Measurements from ENCODE around the gene CMIP. TPM values are rescaled to one million over a fixed set of nuclear protein-coding genes. Genes with fewer than 3 reads are reported as not detected.
"Not testable (repeated sequence)": the region's sequence is repeated elsewhere in the genome, so short reads cannot be mapped to it uniquely, and the experiment has no call there.

The CMIP gene
- total RNA-seq, 1 experiment from 2014 or later, result 1.4 TPM

DNA sequence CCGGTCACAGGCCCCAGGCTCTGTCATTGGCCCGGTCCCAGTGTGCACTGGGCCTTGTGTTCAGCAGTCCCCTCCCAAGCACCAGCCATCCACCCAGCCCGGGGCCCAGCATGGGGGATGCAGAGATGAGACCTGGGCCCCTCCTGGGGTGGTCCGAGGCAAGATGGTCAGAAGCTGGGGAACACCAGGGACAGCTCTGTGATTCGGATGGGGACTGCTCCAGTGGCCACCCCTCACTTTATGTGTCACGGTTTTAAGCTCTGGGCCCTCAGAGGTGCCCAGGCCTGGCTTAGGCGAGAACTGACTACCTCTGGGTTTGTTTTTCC, 242.5 kb downstream of the CMIP start:
- Histone ChIP-seq H3K4me3 (no peak overlapping the region), H3K27me3 (no peaks in the 10 kb centered on the region), H3K9me3 (no peaks in the 10 kb centered on the region), H3K36me3 (0 out of 2 replicates have a peak, but pooled peaks cover 2% of the 10 kb centered on the region)
- no peak for DNase-seq

DNA sequence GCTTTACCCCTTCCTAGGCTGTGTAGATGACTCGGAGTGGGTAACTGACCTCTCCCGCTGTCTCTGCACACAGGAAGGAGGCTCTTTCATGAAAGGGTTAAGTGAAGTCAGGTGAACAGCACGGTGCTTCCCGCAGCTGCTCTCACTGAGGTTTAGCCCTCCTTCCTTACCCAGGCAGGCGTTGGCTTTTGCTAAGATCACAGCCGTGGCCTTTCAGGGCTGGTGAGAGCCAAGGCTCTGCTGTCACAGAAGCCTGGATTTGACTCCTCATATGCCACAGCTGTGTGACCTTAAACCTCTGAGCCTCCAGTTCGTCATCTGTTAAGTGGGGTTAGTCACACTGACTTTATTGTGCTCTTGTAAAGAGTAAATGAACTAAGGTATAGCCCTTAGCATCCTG, 243.6 kb downstream of the CMIP start:
- no peak overlapping the region for H3K4me3 ChIP-seq
- DNase-seq, result no peak

DNA sequence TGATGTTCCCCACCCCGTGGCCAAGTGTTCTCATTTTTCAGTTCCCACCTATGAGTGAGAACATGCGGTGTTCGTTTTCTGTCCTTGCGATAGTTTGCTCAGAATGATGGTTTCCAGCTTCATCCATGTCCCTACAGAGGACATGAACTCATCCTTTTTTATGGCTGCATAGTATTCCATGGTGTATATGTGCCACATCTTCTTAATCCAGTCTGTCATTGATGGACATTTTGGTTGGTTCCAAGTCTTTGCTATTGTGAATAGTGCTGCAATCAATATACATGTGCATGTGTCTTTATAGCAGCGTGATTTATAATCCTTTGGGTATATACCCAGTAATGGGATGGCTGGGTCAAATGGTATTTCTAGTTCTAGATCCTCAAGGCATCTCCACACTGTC, 244.2 kb downstream of the CMIP start:
- not testable (repeated sequence) for H3K36me3 ChIP-seq, H3K4me3 ChIP-seq, DNase-seq, H3K27me3 ChIP-seq, H3K9me3 ChIP-seq

More for the DNA sequence above, 243.6 kb downstream of the CMIP start:
- no peaks in the 10 kb centered on the region for H3K27me3 ChIP-seq
- no peaks in the 10 kb centered on the region for H3K9me3 ChIP-seq
- 0 out of 2 replicates have a peak, but pooled peaks cover 2% of the 10 kb centered on the region for H3K36me3 ChIP-seq

DNA sequence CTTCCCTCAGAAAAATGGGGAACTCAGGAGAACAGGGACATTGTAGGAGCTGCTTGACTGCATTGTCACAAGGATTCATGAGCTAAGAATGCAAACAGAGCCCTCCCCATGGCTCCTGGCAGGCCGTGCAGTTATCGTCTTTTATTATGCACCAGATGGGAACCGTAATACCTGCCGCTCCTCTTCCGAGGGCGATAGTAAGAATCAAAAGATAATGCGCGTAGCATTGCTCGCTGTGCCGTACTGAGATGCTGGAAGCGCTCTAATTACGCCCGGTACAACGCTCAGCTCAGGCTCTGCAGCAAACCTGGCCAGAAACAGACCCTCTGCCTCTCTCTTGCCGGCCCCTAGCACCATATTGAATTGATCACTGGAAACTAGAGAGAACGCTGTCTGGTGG, 247.4 kb downstream of the CMIP start:
- H3K27me3 ChIP-seq, result no peaks in the 10 kb centered on the region
- H3K36me3 ChIP-seq, result peaks cover 15% of the 10 kb centered on the region
- DNase-seq, result no peak
- H3K9me3 ChIP-seq, result no peaks in the 10 kb centered on the region
- no peak overlapping the region for H3K4me3 ChIP-seq

DNA sequence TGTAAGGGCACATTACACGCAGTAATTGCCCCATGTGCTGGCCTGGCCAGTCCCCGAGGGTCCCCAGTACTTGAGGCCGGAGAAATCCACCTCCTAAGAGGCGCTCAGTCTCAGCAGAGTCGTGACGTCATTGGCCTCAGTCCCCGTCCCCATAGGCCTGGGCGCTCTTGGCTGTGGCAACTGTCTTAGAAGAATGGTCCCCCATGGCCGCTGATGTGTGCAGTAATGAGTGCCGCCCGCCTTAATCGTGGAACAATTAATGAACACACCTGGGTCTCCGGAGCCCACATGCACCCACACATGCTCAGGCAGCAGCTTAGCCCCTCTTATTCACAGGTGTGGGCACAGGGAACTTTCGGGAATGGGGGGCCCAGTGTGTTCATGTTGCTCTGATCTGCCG, 248.0 kb downstream of the CMIP start:
- H3K4me3 ChIP-seq, result no peak overlapping the region
- no peaks in the 10 kb centered on the region for H3K9me3 ChIP-seq
- no peaks in the 10 kb centered on the region for H3K27me3 ChIP-seq
- no peak for DNase-seq
- H3K36me3 ChIP-seq, result peaks cover 15% of the 10 kb centered on the region

DNA sequence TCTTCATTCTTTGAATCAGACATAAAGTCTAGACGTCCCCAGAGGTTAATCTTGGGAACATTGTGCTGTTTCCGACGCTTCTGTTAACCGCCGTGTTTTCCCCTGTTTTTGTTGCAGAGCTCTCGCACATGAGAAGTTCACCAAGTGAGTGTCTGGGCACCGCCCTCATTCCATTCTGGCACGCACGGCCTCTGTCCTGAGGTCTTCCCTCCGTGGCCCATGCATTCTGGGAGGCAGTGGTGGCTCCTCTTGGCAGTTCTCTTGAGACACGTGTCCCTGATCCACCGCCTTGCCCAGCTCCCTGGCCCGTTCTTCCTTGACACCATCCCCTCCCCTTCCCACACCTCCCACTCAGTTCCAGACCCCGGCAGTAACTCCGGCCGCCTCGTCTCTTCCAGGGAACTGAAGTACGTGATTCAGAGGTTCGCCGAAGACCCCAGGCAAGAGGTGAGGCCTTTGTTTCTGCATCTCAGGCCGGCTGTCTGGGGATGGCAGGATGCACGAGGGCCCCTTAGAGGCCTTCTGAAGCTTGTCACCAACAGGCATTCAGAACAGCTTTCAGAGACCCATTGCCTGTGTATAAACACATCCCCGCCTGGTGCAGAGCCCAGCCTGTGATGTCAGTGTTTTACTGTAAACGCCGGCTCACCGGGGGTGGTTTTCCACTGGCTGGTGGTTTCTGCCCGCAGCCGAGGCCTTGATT, 248.6 kb downstream of the CMIP start:
- DNase-seq, result peak; percentile 83
- Histone ChIP-seq H3K36me3 (peaks cover 17% of the 10 kb centered on the region), H3K4me3 (no peak overlapping the region), H3K27me3 (no peaks in the 10 kb centered on the region), H3K9me3 (no peaks in the 10 kb centered on the region)

DNA sequence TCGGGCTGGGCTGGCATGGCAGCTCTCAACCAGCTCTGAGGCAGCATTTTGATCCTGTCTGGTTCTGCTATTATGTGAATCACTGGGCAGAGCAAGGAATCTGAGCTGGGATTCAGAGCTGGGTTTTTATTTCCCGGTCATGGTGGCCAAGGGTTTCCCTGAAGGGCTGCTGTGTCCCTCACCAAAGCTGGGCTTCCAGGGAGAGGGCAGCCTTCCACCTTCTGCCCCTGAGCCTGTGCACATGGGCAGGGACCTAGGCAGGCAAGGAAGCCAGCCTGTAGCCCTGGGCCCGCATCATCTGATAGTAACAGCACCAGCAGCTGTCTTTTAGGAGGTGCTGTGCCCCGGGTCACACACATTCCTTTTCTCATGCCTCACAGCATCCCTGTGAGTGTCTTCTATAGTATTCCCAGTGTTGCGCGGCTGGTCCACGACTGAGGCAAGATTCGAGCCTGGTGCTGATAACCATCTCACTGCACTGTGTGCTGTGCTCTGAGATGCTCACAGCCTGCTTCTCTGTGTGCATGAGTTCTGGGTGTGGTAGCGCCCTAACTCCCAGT, 249.2 kb downstream of the CMIP start:
- no peak for DNase-seq

DNA sequence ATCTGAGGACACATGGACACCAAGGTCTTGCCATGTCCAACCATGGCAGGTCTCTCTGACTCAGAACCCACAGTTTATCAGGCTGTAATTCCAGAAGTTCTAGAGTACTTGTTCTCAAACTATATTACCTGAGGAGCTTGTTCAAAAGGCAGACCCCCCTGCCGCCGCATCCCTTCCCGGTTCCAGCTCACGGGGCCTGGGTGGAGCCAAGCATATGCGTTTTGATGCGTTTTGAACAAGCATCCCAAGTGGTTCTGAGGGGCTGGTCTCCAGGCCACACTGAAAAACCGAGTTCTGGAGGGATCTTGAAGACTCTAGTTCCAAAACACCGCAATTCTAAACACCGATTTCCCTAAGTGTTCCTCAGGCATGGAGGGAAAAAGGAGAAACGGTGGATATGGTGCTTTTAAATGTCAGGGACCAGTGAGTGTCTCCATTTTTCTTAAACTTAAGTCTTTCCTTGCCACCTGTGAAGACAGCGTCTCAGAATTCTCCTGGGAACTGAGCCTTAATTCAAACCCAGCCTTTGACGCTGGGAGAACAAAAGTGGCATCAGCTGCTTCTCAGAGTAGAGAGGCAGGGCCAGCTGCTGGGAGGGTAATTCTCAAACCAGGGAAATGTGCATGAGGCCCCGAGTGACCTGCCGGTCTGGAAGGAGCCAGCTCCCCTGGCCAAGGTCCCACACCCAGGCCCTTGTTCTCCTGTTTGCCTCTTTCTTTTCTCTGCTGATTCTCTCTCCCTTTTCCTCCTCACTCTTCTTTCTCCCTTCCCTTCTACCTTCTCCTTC, 250.1 kb downstream of the CMIP start:
- H3K36me3 ChIP-seq, result peaks cover 19% of the 10 kb centered on the region

More for the DNA sequence above, 249.2 kb downstream of the CMIP start:
- H3K4me3 ChIP-seq, result no peak overlapping the region
- peaks cover 19% of the 10 kb centered on the region for H3K36me3 ChIP-seq
- no peaks in the 10 kb centered on the region for H3K27me3 ChIP-seq
- H3K9me3 ChIP-seq, result no peaks in the 10 kb centered on the region

DNA sequence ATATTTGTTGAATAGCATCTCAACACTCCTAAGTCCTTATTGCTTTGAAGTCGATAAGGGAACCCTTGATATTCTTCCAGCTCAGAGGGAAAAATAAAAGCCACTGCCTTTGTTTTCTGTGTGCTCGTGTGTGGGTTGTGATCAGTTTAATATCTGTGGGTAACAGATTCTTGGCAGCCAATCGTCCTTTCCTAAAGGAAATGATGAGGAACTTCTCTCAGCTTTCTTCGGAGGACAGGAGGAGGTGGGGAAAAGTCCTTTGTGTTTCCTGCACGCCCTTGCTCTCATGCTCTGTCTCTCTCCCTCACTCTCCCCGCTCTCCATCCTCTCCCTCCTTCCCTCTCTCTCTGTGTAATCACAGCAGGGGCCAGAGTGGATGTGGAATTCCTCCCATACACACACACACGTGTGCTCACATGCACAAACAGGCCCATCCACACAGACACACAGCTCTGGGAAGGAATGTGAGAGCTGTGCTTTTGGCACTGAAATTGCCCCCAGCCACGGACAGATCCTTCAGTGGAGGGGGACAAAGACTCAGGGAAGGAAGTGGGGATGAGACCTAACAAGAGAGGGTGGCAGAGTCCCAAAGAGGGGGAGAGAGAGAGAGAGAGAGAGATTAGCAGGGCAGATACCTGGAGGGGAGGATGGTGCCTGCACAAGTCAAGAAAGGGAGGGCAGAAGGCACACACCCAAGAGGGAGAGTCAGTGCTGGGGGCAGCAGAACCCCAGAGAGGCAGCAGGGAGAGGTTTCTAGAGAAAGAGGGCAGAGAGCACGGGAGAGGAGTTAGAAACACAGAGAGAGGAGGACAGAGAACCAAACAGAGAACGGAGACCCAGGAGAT, 250.9 kb downstream of the CMIP start:
- DNase-seq, result no peak
- no peaks in the 10 kb centered on the region for H3K27me3 ChIP-seq
- no peaks in the 10 kb centered on the region for H3K9me3 ChIP-seq
- H3K4me3 ChIP-seq, result no peak overlapping the region
- peaks cover 19% of the 10 kb centered on the region for H3K36me3 ChIP-seq

More for the DNA sequence above, 250.1 kb downstream of the CMIP start:
- Histone ChIP-seq H3K9me3 (no peaks in the 10 kb centered on the region), H3K4me3 (no peak overlapping the region), H3K27me3 (no peaks in the 10 kb centered on the region)
- DNase-seq, result no peak

DNA sequence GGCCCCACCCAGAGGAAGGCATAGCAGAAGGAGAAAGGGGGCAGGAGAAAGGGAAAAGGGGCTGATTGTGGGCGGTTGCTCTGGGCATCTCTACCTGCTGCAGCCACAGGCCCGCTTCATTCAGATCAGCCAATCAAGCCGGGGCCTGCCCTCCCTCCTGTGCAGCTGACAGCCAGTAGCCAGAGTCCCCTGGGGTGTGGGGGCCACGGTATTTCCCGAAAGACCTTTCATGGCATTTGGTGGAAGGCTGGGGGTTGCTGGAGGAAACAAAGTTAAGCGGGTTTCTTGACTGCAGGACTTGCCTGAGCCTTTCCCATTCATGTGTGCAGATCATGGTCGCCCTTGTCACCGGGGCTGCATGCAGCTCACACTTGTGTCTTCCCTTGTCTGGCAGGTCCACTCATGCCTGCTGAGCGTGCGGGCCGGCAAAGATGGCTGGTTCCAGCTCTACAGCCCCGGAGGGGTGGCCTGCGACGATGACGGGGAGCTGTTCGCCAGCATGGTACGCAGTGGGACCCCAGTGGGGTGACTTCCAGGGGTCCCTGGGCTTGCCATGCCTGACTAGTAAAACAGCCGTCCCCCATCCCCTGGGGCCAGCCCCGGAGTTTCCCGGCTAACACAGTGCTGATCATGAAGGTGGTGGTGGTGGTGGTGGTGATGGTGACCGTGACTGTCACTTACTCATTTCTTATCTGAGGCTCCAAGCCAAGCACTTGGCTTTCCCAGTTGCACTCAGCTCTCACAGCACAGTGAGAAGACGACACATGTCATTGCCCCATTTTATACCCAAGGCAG, 251.8 kb downstream of the CMIP start:
- DNase-seq, result no peak
- H3K36me3 ChIP-seq, result peaks cover 19% of the 10 kb centered on the region
- H3K9me3 ChIP-seq, result no peaks in the 10 kb centered on the region
- no peak overlapping the region for H3K4me3 ChIP-seq
- no peaks in the 10 kb centered on the region for H3K27me3 ChIP-seq

DNA sequence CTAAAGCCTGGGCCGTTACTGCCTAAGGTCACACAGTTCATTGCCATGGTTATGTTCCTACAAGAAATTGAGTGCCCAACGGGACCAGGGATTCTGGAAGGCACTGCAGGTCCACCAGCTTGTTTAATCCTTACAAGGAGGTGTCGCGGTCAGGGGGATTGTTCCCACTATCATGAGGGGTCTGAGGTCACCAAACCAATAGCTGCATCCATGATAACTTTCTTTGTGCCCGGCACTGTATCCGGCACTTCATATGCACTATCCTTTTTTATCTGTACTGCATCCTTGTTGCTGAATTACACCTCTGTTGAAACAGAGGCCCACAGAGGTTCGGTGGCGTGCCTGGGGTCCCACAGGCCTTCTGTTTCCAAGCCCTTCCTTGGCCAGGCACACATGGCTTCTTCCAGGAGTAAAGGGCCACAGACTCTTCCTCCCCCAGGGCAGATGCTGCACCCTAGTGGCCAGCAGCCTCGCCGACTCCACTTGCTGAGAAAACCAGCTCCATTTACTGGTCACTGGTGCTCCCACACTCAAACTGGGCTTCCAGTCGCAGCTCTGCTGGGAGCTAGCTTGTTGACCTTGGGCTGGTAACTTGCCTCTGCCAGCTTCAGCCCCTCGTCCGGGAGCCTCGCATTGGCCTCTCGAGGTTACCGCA, 252.5 kb downstream of the CMIP start:
- Histone ChIP-seq H3K27me3 (no peaks in the 10 kb centered on the region), H3K36me3 (peaks cover 17% of the 10 kb centered on the region), H3K9me3 (no peaks in the 10 kb centered on the region), H3K4me3 (no peak overlapping the region)
- DNase-seq, result peak; percentile 36

DNA sequence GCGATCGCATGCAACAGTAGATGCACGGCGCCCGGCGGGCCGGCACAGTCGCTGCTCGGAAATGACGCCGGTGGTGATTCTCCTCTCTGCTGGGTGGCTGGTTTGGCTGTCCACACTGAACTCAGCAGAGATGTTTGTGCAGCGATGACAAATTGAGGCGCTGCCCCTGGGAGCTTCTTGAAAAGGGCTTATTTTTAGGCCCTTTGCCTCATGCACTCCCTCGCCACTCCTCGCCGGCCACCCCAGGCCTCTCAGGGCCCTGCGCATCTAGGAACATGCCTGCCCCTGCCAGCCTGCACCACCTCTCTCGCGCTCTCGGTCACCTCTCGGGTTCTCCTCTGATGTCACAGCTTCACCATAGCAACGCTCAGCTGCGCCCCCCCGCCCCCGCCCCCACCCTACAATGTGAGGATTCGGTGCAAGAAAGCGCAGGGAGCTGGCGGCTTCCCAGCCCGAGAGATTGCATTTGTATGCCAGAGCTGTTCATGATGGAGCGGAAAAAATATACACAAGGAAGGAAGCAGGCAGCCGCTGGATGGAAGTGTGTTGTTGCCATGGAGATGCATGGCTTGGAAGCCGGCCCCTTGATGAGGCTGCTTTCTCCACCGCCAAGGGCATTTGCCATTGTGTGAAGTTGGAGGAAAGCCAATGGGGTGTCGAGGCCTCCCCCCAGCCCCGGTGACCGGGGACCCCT, 253.2 kb downstream of the CMIP start:
- no peak overlapping the region for H3K4me3 ChIP-seq
- peaks cover 17% of the 10 kb centered on the region for H3K36me3 ChIP-seq
- DNase-seq, result no peak
- H3K27me3 ChIP-seq, result no peaks in the 10 kb centered on the region
- no peaks in the 10 kb centered on the region for H3K9me3 ChIP-seq

DNA sequence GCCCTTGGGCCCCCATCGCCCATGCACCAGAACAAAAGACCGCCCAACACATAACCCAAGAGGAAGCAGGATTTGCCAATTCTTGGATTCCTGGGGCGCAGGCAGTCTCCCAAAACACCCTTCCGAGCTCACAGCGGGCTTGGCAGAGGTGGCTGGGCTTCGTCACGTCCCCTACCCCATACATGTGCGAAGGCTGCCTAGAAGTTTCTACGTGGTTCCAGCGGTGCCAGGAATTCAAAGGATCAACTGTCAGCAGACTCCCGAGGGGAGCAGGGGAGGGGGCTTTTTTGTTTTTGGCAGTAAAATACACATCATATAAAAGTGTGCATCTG, 253.7 kb downstream of the CMIP start:
- peaks cover 17% of the 10 kb centered on the region for H3K36me3 ChIP-seq
- DNase-seq, result no peak
- H3K4me3 ChIP-seq, result no peak overlapping the region
- no peaks in the 10 kb centered on the region for H3K27me3 ChIP-seq
- no peaks in the 10 kb centered on the region for H3K9me3 ChIP-seq

DNA sequence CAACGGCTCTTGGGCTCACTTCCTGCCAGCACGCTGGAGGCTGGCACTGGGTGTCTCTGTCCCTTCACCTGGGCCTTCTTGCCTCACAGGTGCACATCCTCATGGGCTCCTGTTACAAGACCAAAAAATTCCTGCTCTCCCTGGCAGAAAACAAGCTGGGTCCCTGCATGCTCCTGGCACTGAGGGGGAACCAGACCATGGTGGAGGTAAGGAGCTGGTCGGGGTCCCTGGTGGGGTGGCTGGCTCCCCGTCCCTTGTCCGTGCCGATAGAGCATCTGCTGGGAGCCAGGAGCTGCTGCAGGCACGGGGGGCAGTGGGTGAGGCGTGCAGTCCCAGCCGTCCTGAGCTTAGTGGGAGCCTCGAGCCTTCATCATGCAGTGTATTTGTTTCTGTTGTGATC, 255.0 kb downstream of the CMIP start:
- H3K36me3 ChIP-seq, result peaks cover 7% of the 10 kb centered on the region
- no peaks in the 10 kb centered on the region for H3K9me3 ChIP-seq
- H3K4me3 ChIP-seq, result no peak overlapping the region
- DNase-seq, result no peak
- H3K27me3 ChIP-seq, result no peaks in the 10 kb centered on the region

DNA sequence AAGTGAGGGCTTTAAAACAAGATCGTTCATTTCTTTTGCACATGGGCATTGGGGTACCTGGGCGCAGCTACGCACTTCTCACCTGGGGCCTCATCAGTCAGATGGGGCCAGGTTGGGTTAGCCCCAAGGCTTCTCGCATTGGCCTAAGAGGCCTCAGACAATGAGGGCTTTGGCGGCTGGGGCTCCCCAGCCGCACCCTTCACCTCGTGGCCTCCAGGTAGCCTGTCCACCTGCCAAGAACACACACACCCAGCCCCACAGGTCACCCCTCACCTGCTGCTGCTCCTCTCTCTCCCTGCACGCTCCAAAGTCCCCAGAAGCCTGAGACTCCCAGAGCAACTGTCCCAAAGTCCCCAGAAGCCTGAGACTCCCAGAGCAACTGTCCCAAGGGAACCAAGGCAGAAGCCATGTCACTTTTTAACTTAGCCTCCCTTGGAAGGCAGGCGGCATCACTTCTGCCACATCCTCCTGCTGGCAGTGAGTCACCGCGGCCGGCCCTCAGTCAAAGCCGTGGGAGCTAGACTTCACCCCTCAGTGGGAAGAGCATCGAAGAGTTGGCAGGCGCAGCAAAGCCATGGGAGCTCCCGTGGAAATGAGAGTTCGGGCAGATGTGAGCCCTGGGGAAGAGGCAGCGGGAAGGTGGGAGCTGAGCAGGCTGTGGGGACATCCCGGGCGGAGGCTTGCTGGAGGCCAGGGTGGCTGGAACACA, 255.6 kb downstream of the CMIP start:
- DNase-seq, result no peak
- Histone ChIP-seq H3K36me3 (peaks cover 6% of the 10 kb centered on the region; the same call in 1 of the 2 replicates), H3K4me3 (no peak overlapping the region), H3K9me3 (no peaks in the 10 kb centered on the region), H3K27me3 (no peaks in the 10 kb centered on the region)

All from MG63 (cell line).